GM21786 (cell line): ENCODE results near the gene PLXNC1.

Experiments
- ATAC-seq: cut with Tn5 transposase; IDR thresholded peaks from one replicate; pipeline ENCODE4 v1.9.1; 2021; ENCODE audit not compliant: unreplicated experiment

PLXNC1 gene

GRCh38 chr12:94178882-94179281 lies 30.5 kb downstream of the PLXNC1 start:
- ATAC-seq, result no peak

- ATAC-seq, result no peak
These were observed 31.3 kb downstream of the PLXNC1 start for GRCh38 chr12:94179723-94180122.

- ATAC-seq, result no peak
These were observed 32.4 kb downstream of the PLXNC1 start for GRCh38 chr12:94180558-94181296.

GRCh38 chr12:94182986-94183707 lies 34.8 kb downstream of the PLXNC1 start:
- ATAC-seq, result no peak

GRCh38 chr12:94183708-94184379 lies 35.5 kb downstream of the PLXNC1 start:
- ATAC-seq, result no peak

GRCh38 chr12:94184995-94185719 lies 36.8 kb downstream of the PLXNC1 start:
- ATAC-seq, result no peak

DNA sequence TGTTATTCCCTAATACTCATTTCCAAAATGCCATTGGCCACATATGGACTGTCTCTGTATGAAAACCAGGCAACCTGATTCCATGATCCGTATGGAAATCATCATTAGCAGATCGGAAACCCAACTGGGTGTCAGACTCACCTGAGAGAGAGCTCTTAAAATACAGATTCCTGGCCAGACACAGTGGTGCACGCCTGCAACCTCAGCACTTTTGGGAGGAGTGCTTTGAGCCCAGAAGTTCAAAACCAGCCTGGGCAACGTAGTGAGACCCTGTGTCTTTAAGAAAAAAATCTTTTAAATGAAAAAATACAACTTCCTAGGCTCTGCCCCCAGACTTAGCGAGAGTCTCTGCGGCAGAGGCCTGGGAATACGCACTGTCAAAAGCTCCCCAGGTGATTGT lies 37.4 kb downstream of the PLXNC1 start:
- no peak for ATAC-seq

- ATAC-seq, result no peak
These were observed 38.2 kb downstream of the PLXNC1 start for GRCh38 chr12:94186278-94187241.

- ATAC-seq, result no peak
These were observed 39.0 kb downstream of the PLXNC1 start for GRCh38 chr12:94187361-94187760.

DNA sequence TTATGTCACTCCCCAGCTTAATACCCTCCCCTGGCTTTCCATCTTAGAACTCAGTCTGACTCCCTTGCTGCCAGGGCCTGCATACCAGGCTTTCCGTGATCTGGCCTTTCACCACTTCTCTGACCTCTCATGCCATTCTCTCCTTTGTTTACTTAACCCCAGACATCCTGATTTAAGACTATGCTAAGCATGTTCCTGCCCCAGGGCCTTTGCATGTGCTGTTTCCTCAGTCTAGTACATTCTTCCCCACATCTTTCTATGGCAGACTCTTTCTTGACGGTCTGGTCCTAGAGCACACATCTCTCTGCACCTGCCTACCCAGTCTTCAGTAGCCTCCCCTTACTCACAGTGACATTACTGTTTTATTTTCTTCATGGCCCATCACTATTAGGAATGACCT lies 42.2 kb downstream of the PLXNC1 start:
- ATAC-seq, result no peak

- ATAC-seq, result peak; percentile 52
These were observed 42.6 kb downstream of the PLXNC1 start for GRCh38 chr12:94191023-94191422.

DNA sequence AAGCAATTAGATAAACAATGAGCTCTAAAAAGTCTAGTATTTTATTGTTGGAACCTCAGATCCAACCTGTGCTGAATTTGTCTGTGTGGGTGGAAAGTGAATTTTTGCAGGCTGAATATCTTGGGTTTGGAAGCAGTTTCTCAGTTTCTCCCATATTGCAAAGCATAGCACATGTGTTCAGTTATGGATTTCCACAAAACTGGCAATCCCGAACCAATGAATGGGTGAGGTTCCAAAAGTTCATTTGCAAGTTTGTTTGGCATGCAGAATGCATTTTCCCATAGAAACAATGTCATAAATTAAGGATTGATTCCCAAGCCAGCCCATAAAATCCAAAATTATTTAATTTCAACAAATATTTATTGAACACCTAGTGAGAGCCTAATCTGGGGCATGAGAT lies 43.4 kb downstream of the PLXNC1 start:
- ATAC-seq, result no peak

GRCh38 chr12:94192506-94192905 lies 44.1 kb downstream of the PLXNC1 start:
- no peak for ATAC-seq

DNA sequence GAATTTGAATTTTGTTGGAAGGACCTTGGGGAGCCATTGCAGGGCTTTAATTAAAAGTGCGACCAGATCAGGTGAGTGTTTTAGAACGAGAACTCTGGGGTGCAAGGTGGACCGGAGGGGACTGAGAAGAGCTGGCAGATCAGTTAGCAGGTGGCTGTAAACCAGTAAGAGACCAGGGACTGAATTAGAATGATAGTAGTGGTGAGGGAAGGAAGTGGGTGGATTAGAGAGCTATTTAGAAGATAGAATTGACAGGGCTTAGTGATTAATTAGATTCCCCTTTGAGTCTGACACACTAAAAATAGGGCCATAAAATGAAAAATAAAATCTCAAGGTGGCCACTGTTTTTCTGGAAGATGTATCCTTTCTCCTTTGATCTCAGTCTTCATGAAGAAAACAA lies 44.8 kb downstream of the PLXNC1 start:
- ATAC-seq, result no peak

- no peak for ATAC-seq
These were observed 47.1 kb downstream of the PLXNC1 start for GRCh38 chr12:94195483-94195882.

- ATAC-seq, result no peak
These were observed 50.1 kb downstream of the PLXNC1 start for GRCh38 chr12:94198469-94198868.

DNA sequence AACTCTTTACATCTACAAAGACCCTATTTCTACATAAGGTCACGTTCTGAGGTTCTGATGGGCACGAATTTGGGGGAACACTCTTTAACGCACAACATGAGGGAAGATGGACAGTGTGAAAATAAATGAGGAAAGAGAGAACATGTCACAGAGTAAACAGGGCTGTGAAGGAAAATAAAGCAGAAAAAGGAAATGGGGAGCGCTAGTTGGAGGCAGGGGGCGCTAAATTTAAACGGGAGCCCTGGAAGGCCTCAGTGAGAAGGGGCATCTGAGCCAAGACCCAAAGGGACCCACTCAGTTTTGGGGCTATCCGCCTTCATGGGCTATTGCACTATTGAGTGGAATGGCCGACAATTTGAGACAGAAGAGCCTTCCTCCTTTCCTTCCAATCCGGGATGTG lies 50.5 kb downstream of the PLXNC1 start:
- no peak for ATAC-seq

DNA sequence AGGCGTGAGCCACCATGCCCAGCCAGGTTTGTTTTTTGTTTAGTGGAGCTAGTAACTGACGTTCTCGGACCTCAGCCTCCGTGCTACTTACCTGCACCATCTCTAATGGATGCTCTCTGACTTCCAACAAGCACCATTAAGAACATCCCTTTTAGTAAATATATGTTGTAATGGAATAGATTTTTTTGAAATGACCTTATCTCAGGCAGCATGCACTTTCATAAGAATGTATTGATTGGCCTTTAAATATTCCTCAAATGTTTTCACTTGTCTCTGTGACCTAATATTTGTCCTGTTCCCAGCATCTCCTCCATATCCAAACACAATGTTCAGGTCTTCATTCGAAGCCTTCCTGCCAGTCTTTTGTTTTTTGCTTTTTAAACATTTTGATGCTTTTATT lies 51.7 kb downstream of the PLXNC1 start:
- no peak for ATAC-seq

DNA sequence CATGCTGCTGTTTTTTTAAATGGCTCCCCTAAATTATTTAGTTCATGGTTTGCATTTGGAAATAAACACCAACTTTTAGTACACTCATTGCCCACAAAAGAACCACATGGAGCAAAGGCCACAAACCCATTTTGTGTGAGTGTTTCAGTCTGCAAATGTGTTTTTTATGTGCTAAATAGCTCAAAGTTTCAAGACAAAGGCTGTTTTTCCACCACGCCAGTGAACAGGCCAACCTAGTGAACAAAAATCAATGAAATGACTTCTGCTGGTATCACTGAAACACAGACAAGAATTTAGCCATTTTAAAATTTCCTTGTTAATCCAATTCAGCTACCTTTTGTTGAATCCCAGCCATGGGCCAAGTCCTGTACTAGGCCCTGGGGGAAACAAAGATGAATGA lies 52.3 kb downstream of the PLXNC1 start:
- no peak for ATAC-seq
